ENCODE data around the gene ADAMTS10.

GRCh38 chr19:8569066-8569771 lies 41.3 kb downstream of the ADAMTS10 start:
- TF ChIP-seq CTCF (IDR thresholded peaks at IDR 0.05) (no peak), POLR2A (IDR thresholded peaks at IDR 0.05) (no peak)

Data from esophagus squamous epithelium (tissue), 4 donors.